Measurements from ENCODE around the gene ATG7.

ATG7 gene

GRCh38 chr3:11565072-11565471 is 292.9 kb downstream of the ATG7 start:
- FAIRE-seq = no peak
- no peak for DNase-seq (ENCODE audit: insufficient read length, low spot score)
- TF ChIP-seq, protein P1, sequence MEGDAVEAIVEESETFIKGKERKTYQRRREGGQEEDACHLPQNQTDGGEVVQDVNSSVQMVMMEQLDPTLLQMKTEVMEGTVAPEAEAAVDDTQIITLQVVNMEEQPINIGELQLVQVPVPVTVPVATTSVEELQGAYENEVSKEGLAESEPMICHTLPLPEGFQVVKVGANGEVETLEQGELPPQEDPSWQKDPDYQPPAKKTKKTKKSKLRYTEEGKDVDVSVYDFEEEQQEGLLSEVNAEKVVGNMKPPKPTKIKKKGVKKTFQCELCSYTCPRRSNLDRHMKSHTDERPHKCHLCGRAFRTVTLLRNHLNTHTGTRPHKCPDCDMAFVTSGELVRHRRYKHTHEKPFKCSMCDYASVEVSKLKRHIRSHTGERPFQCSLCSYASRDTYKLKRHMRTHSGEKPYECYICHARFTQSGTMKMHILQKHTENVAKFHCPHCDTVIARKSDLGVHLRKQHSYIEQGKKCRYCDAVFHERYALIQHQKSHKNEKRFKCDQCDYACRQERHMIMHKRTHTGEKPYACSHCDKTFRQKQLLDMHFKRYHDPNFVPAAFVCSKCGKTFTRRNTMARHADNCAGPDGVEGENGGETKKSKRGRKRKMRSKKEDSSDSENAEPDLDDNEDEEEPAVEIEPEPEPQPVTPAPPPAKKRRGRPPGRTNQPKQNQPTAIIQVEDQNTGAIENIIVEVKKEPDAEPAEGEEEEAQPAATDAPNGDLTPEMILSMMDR (IDR thresholded peaks at IDR 0.05; ENCODE audit: insufficient read depth, missing control alignments) = no peak

GRCh38 chr3:11565492-11565891 is 293.3 kb downstream of the ATG7 start:
- FAIRE-seq (no peak), DNase-seq (ENCODE audit: insufficient read length, low spot score) (no peak)
- TF ChIP-seq, protein P1 (IDR thresholded peaks at IDR 0.05; ENCODE audit: insufficient read depth, missing control alignments) = no peak

- TF ChIP-seq, protein P1 (IDR thresholded peaks at IDR 0.05; ENCODE audit: insufficient read depth, missing control alignments) = no peak
- no peak for FAIRE-seq
- no peak for DNase-seq (ENCODE audit: insufficient read length, low spot score)
Measured at GRCh38 chr3:11565932-11566331, 293.7 kb downstream of the ATG7 start.

GRCh38 chr3:11566478-11566877 is 294.3 kb downstream of the ATG7 start:
- TF ChIP-seq, protein P1 (IDR thresholded peaks at IDR 0.05; ENCODE audit: insufficient read depth, missing control alignments) = no peak
- DNase-seq (ENCODE audit: insufficient read length, low spot score) = no peak
- no peak for FAIRE-seq

- TF ChIP-seq, protein P1 (IDR thresholded peaks at IDR 0.05; ENCODE audit: insufficient read depth, missing control alignments) = no peak
- FAIRE-seq = no peak
- no peak for DNase-seq (ENCODE audit: insufficient read length, low spot score)
Measured at GRCh38 chr3:11566916-11567315, 294.7 kb downstream of the ATG7 start.

DNA sequence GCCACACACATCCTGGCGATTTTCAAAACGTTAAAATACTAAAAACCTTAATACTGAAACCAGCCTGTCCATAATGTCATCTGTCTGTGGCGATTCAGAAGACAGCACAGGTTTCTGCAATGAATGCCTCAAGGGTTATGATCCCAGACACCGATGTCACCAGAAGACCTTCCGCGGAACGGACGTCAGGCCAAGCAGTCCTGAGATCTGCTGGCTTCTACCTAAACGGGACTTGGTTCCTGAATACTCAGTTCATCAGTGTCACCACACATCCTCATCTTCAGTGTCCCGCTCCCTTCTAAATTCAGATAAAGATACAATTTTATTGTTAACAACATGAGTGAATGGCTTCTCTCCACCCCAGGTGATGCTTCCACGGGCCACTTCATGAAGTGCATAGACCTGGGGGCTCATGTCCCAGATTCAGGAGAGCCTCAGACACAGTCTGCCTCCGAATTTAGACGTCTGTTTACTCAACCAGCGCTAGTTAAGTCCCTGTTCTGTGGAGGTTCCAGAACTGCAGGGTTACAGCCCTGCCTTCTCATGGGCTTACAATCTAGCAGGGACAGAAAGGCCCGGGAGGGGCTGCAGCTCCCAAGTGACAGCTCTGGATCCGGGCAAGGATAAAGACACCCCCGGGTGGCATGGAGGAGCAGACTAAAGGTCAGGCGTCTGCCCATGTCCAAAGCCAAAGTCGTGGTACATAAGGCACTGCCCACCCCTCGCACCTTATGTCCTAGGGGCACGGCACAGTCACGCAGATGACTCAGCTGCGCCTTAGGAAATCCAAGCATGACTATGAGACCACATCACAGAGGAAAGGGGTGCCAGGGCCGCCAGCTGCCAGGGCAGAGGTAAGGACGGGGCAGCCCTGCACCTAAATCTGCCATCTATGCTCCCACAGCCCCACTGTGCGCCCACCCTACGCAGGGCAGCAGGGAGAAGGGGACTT is 295.6 kb downstream of the ATG7 start:
- FAIRE-seq = no peak
- DNase-seq (ENCODE audit: insufficient read length, low spot score) = no peak
- TF ChIP-seq, protein P1 (IDR thresholded peaks at IDR 0.05; ENCODE audit: insufficient read depth, missing control alignments) = no peak

Data from D721Med (cell line).